ENCODE results near the gene DCPS.

DCPS gene

GRCh38 chr11:126354631-126355323 is 50.9 kb downstream of the DCPS start:
- Histone ChIP-seq H3K27me3 (ENCODE audit: control insufficient read depth, insufficient read depth, low read length) (no peaks in the 10 kb centered on the region), H3K9ac (ENCODE audit: low read length) (peak overlapping the region; percentile 38), H3K4me1 (ENCODE audit: control insufficient read depth, insufficient read depth, low read length) (peaks cover 29% of the 10 kb centered on the region), H3K36me3 (ENCODE audit: control insufficient read depth, insufficient read depth, low read length) (no peaks in the 10 kb centered on the region), H3K4me3 (ENCODE audit: low read length) (peak overlapping the region; percentile 93), H3K27ac (ENCODE audit: low read depth, low read length) (peak overlapping the region; percentile 80)

- Histone ChIP-seq H3K9ac (ENCODE audit: low read length) (peak within 1 kb of the TSS; percentile 38), H3K4me1 (ENCODE audit: control insufficient read depth, insufficient read depth, low read length) (peaks cover 33% of the 10 kb centered on the region), H3K27me3 (ENCODE audit: control insufficient read depth, insufficient read depth, low read length) (no peaks in the 10 kb centered on the region), H3K4me3 (ENCODE audit: low read length) (peak within 1 kb of the TSS; percentile 93), H3K36me3 (ENCODE audit: control insufficient read depth, insufficient read depth, low read length) (no peaks in the 10 kb centered on the region), H3K27ac (ENCODE audit: low read depth, low read length) (peak within 1 kb of the TSS; percentile 80)
Measured at GRCh38 chr11:126355324-126355925, 51.6 kb downstream of the DCPS start, which contains the start of gene ST3GAL4. ST3GAL4 (plus strand) TSS chr11:126355686; CDS start chr11:126406156, 50,470 bp downstream.

GRCh38 chr11:126355926-126356897 is 52.4 kb downstream of the DCPS start:
- Histone ChIP-seq H3K27ac (ENCODE audit: low read depth, low read length) (peak overlapping the region; percentile 76), H3K36me3 (ENCODE audit: control insufficient read depth, insufficient read depth, low read length) (no peaks in the 10 kb centered on the region), H3K4me1 (ENCODE audit: control insufficient read depth, insufficient read depth, low read length) (peaks cover 33% of the 10 kb centered on the region), H3K9ac (ENCODE audit: low read length) (peak overlapping the region; percentile 32), H3K4me3 (ENCODE audit: low read length) (peak overlapping the region; percentile 93), H3K27me3 (ENCODE audit: control insufficient read depth, insufficient read depth, low read length) (no peaks in the 10 kb centered on the region)

- Histone ChIP-seq H3K36me3 (ENCODE audit: control insufficient read depth, insufficient read depth, low read length) (no peaks in the 10 kb centered on the region), H3K4me3 (ENCODE audit: low read length) (peak overlapping the region; percentile 93), H3K4me1 (ENCODE audit: control insufficient read depth, insufficient read depth, low read length) (peaks cover 33% of the 10 kb centered on the region), H3K27ac (ENCODE audit: low read depth, low read length) (peak overlapping the region; percentile 73), H3K27me3 (ENCODE audit: control insufficient read depth, insufficient read depth, low read length) (no peaks in the 10 kb centered on the region), H3K9ac (ENCODE audit: low read length) (no peak overlapping the region)
Measured at GRCh38 chr11:126357055-126357962, 53.4 kb downstream of the DCPS start.

- Histone ChIP-seq H3K36me3 (ENCODE audit: control insufficient read depth, insufficient read depth, low read length) (no peaks in the 10 kb centered on the region), H3K27ac (ENCODE audit: low read depth, low read length) (peak overlapping the region; percentile 73), H3K4me3 (ENCODE audit: low read length) (peak overlapping the region; percentile 93), H3K27me3 (ENCODE audit: control insufficient read depth, insufficient read depth, low read length) (no peaks in the 10 kb centered on the region), H3K9ac (ENCODE audit: low read length) (no peak overlapping the region), H3K4me1 (ENCODE audit: control insufficient read depth, insufficient read depth, low read length) (peaks cover 33% of the 10 kb centered on the region)
Measured at GRCh38 chr11:126357969-126358762, 54.3 kb downstream of the DCPS start.

GRCh38 chr11:126358763-126359160 is 54.9 kb downstream of the DCPS start:
- no peaks in the 10 kb centered on the region for H3K27me3 ChIP-seq (ENCODE audit: control insufficient read depth, insufficient read depth, low read length)
- no peak overlapping the region for H3K27ac ChIP-seq (ENCODE audit: low read depth, low read length)
- no peak overlapping the region for H3K9ac ChIP-seq (ENCODE audit: low read length)
- no peaks in the 10 kb centered on the region for H3K36me3 ChIP-seq (ENCODE audit: control insufficient read depth, insufficient read depth, low read length)
- H3K4me1 ChIP-seq (ENCODE audit: control insufficient read depth, insufficient read depth, low read length), result peaks cover 29% of the 10 kb centered on the region
- no peak overlapping the region for H3K4me3 ChIP-seq (ENCODE audit: low read length)

GRCh38 chr11:126359431-126360048 is 55.7 kb downstream of the DCPS start:
- Histone ChIP-seq H3K27me3 (ENCODE audit: control insufficient read depth, insufficient read depth, low read length) (no peaks in the 10 kb centered on the region), H3K27ac (ENCODE audit: low read depth, low read length) (peak overlapping the region; percentile 63), H3K9ac (ENCODE audit: low read length) (no peak overlapping the region), H3K36me3 (ENCODE audit: control insufficient read depth, insufficient read depth, low read length) (no peaks in the 10 kb centered on the region), H3K4me1 (ENCODE audit: control insufficient read depth, insufficient read depth, low read length) (peaks cover 28% of the 10 kb centered on the region), H3K4me3 (ENCODE audit: low read length) (peak overlapping the region; percentile 37)

- Histone ChIP-seq H3K27ac (ENCODE audit: low read depth, low read length) (peak overlapping the region; percentile 32), H3K9ac (ENCODE audit: low read length) (no peak overlapping the region), H3K36me3 (ENCODE audit: control insufficient read depth, insufficient read depth, low read length) (no peaks in the 10 kb centered on the region), H3K27me3 (ENCODE audit: control insufficient read depth, insufficient read depth, low read length) (no peaks in the 10 kb centered on the region), H3K4me1 (ENCODE audit: control insufficient read depth, insufficient read depth, low read length) (peaks cover 28% of the 10 kb centered on the region), H3K4me3 (ENCODE audit: low read length) (peak overlapping the region; percentile 37)
Measured at GRCh38 chr11:126360049-126360446, 56.2 kb downstream of the DCPS start.

GRCh38 chr11:126361400-126361799 is 57.5 kb downstream of the DCPS start:
- H3K9ac ChIP-seq (ENCODE audit: low read length), result no peak overlapping the region
- H3K4me3 ChIP-seq (ENCODE audit: low read length), result no peak overlapping the region
- H3K27ac ChIP-seq (ENCODE audit: low read depth, low read length), result no peak overlapping the region
- H3K4me1 ChIP-seq (ENCODE audit: control insufficient read depth, insufficient read depth, low read length), result peaks cover 30% of the 10 kb centered on the region
- H3K36me3 ChIP-seq (ENCODE audit: control insufficient read depth, insufficient read depth, low read length), result no peaks in the 10 kb centered on the region
- no peaks in the 10 kb centered on the region for H3K27me3 ChIP-seq (ENCODE audit: control insufficient read depth, insufficient read depth, low read length)

- no peak overlapping the region for H3K27ac ChIP-seq (ENCODE audit: low read depth, low read length)
Measured at GRCh38 chr11:126362879-126363655, 59.2 kb downstream of the DCPS start.

More at GRCh38 chr11:126362879-126363655, 59.2 kb downstream of the DCPS start:
- Histone ChIP-seq H3K9ac (ENCODE audit: low read length) (no peak overlapping the region), H3K4me3 (ENCODE audit: low read length) (no peak overlapping the region), H3K27me3 (ENCODE audit: control insufficient read depth, insufficient read depth, low read length) (no peaks in the 10 kb centered on the region), H3K4me1 (ENCODE audit: control insufficient read depth, insufficient read depth, low read length) (peaks cover 19% of the 10 kb centered on the region), H3K36me3 (ENCODE audit: control insufficient read depth, insufficient read depth, low read length) (no peaks in the 10 kb centered on the region)
